Activated CD4-positive, alpha-beta T cell treated with anti-CD3 and anti-CD28 coated beads, Interleukin-2, amount 10 ng/mL, durations not matched to agents 24 days and 14 days (primary cell): Measurements from ENCODE around the gene WSB1. TPM values are rescaled to one million over a fixed set of nuclear protein-coding genes. Genes with fewer than 3 reads are reported as not detected.

Experiments used
- DNase-seq: peaks from one replicate; pipeline ENCODE4 v3.0.0; 2022
- H3K27ac Mint-ChIP-seq: one replicate; pipeline ENCODE4 v1.8.0; 2022; ENCODE audit warnings: mild to moderate bottlenecking, mixed read lengths
- H3K27me3 Mint-ChIP-seq: one replicate; pipeline ENCODE4 v1.8.0; 2022; ENCODE audit warnings: mixed read lengths
- H3K36me3 Mint-ChIP-seq: one replicate; pipeline ENCODE4 v1.8.0; 2022; ENCODE audit warnings: low read depth, mild to moderate bottlenecking, mixed read lengths
- H3K4me1 Mint-ChIP-seq: one replicate; pipeline ENCODE4 v1.8.0; 2021; ENCODE audit warnings: mixed read lengths
- H3K4me3 Mint-ChIP-seq: one replicate; pipeline ENCODE4 v1.8.0; 2022; ENCODE audit warnings: mild to moderate bottlenecking, moderate library complexity, mixed read lengths
- H3K9me3 Mint-ChIP-seq: one replicate; pipeline ENCODE4 v1.8.0; 2021; ENCODE audit warnings: mixed read lengths
- intact Hi-C: fragments of 100-400 bp; cut with micrococcal nuclease; formaldehyde crosslinking; loops from one replicate; pipeline ENCODE4 v1.15.1; 2023
- total RNA-seq: library from RNA; stranded (reverse); gene quantifications from 2 replicates; pipeline ENCODE4 v1.2.3, GENCODE V29; 2022

Gene WSB1
- total RNA-seq, 1 donor from 2014 or later: 135 TPM

DNA sequence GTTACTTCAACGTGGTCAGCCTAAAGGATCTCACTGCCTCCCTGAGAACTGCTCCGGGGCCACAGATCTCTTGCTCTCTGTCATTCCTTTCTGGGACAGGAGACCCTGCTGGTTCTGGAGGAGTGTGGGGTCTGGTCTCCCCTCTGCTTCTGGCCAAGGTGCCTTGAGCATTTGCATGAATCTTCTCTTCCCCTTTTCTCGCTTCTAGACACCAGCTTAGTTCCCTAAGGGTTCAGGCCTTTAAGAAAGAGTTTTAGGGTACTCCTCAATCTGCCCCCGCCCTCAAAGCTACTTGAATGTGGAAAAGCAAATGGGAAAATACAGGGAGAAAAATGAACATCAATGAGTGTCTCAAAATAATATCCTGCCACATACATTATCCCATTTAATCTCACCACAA lies 48.1 kb downstream of the WSB1 start:
- DNase-seq: no peak
- intact Hi-C loops: no loop called here
- no peak overlapping the region for H3K27ac Mint-ChIP-seq
- no peaks in the 10 kb centered on the region for H3K9me3 Mint-ChIP-seq
- no peak overlapping the region for H3K4me3 Mint-ChIP-seq
- H3K4me1 Mint-ChIP-seq: peaks cover 13% of the 10 kb centered on the region
- no peaks in the 10 kb centered on the region for H3K36me3 Mint-ChIP-seq
- peaks cover 3% of the 10 kb centered on the region for H3K27me3 Mint-ChIP-seq

DNA sequence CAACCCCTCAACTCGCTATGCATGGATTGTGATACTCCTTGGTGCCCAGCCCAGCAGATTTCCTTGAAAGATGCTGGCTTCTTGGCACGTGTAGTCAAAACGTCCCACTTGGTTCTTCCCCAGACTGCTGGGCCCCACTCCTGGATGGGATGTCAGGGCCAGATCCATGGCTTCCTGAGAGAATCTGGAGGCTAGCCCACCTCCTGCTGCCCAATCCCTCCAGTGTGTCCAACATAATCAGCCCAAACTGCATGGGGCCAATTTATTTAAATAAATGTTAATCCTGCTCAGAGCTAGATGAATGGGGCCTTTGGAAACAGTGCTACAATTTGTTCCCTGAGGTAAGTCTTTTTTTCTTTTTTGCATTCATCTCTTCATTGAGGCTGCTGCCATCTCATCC lies 49.4 kb downstream of the WSB1 start:
- Mint-ChIP-seq H3K36me3 (no peaks in the 10 kb centered on the region), H3K9me3 (no peaks in the 10 kb centered on the region), H3K4me3 (no peak overlapping the region), H3K27ac (no peak overlapping the region), H3K27me3 (peaks cover 3% of the 10 kb centered on the region), H3K4me1 (peaks cover 15% of the 10 kb centered on the region)
- DNase-seq: no peak
- intact Hi-C loops: no loop called here

DNA sequence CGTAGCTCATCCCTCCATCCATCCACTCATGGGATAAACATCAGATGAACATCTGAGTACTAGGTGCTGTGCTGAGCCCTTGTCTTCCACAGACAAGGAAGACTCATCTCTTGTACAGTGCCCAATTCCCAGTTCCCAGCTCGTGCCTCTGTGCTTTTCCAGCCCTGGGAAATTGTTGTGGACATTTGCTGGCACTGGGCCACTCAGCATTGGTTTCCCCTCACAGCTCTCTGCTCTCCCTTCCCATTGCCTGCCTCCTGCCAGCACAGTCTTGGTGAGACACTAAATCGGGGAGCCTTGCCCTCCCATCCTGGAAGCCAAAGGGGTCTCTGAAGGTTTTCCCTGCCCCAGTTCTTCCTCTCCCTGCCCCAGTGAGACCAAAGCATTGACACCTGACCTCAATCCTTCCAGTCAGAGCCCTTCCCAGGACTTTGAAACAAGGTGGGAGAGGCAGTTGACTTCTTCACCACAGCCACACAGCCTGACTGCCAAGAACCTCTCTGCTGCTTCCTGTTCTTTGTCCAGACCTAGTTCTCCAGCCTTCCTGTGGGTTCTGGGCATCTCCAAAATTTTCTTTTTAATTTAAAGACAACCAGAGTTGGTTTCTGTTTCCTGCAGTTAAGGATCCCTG lies 50.2 kb downstream of the WSB1 start:
- H3K27me3 Mint-ChIP-seq: peaks cover 3% of the 10 kb centered on the region
- no peaks in the 10 kb centered on the region for H3K36me3 Mint-ChIP-seq
- no peaks in the 10 kb centered on the region for H3K9me3 Mint-ChIP-seq
- no peak overlapping the region for H3K4me3 Mint-ChIP-seq
- no peak overlapping the region for H3K27ac Mint-ChIP-seq
- no peak for DNase-seq
- intact Hi-C loops: no loop called here
- peaks cover 20% of the 10 kb centered on the region for H3K4me1 Mint-ChIP-seq

DNA sequence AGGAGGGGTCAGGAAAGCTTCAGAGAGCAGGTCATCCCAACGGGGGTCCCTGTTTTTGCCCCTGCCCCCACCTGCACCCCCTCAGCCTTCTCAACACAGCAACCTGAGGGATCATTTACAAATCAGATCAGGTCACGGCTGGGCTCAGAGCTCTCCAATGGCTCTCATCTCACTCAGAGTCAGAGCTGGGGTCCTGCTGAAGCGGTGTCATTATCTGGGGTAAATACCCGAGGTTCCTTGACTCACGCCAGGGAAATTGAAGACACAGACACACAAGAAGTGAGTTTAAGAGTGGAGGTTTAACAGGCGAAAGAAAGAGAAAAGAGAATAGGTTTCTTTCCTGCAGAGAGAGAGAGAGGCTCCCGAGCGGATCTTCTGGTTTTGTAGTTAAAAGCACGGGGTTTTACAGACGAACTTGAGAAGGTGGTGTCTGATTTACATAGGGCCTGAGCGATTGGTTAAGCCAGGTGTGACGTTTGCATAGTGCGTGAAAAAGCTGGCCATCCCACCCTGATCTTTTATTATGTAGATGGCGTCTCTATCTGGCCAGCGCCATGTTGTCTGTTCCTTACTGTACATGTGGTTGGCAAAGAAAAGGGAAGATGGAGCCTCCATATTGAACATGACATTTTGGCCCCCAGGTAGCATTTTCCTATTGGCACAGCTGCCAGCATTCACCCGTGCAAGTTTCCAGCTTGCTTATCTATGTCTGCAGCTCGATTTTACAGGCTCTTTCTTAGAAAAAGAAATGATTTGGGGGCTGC lies 51.4 kb downstream of the WSB1 start:
- intact Hi-C loops: no loop called here
- Mint-ChIP-seq H3K27me3 (peaks cover 3% of the 10 kb centered on the region), H3K9me3 (no peaks in the 10 kb centered on the region), H3K4me1 (peaks cover 15% of the 10 kb centered on the region), H3K27ac (no peak overlapping the region), H3K36me3 (no peaks in the 10 kb centered on the region), H3K4me3 (no peak overlapping the region)
- no peak for DNase-seq

DNA sequence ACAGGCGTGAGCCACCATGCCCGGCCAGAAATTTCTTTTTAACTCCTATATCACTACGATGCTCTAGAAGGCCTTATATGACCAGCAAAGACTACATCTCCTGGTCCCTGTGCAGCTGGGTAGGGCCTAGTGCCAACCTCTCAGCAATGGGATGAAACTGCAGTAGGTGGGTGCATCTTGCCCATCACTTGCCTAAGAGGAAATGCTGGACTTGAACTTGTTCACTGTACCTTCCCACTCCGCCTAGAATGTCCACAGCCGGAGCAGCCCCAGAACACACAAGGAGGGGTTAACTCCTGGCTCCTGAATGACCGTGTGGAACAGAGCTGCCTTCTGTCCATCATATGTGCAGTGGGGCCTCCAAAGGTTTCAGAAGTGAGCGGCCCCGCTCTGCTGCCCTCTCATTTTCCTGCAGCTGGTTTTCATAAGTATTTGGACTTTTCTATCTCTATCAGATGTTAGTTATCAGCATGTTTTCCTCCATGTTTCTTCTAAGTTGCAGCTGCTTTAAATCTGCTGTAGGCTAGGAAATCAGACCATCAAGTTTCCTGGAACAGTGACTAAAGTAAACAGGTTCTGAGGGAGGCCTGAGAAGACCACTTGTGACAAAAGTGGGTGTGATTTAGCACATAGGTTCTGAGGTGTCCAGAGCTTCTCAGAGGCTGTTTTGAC lies 52.5 kb downstream of the WSB1 start:
- peaks cover 15% of the 10 kb centered on the region for H3K4me1 Mint-ChIP-seq
- H3K36me3 Mint-ChIP-seq: no peaks in the 10 kb centered on the region
- H3K9me3 Mint-ChIP-seq: no peaks in the 10 kb centered on the region
- H3K27me3 Mint-ChIP-seq: peaks cover 3% of the 10 kb centered on the region
- H3K4me3 Mint-ChIP-seq: no peak overlapping the region
- no peak overlapping the region for H3K27ac Mint-ChIP-seq
- DNase-seq: no peak
- intact Hi-C loops: no loop called here

DNA sequence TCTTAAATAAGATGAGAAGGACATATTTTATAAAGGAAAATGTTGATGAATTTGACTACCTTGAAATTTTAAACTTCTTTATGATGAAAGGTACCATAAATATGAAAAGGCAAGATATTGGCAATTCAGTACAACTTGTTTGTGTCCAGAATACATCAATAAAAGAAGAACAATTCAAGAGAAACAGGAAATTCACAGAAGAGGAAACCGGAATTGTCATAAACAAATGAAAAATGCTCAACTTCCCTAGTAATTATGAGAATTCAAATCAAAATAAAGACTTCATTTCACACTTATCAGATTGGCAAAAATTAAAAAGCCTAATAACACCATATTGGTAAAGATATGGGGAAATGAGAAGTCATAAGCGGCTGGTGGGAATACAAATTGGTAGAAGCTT lies 54.3 kb downstream of the WSB1 start:
- Mint-ChIP-seq H3K27ac (peak overlapping the region; percentile 58), H3K27me3 (peaks cover 3% of the 10 kb centered on the region), H3K4me1 (peaks cover 23% of the 10 kb centered on the region), H3K4me3 (peak overlapping the region; percentile 62), H3K36me3 (no peaks in the 10 kb centered on the region), H3K9me3 (no peaks in the 10 kb centered on the region)
- intact Hi-C loops: no loop called here
- no peak for DNase-seq

DNA sequence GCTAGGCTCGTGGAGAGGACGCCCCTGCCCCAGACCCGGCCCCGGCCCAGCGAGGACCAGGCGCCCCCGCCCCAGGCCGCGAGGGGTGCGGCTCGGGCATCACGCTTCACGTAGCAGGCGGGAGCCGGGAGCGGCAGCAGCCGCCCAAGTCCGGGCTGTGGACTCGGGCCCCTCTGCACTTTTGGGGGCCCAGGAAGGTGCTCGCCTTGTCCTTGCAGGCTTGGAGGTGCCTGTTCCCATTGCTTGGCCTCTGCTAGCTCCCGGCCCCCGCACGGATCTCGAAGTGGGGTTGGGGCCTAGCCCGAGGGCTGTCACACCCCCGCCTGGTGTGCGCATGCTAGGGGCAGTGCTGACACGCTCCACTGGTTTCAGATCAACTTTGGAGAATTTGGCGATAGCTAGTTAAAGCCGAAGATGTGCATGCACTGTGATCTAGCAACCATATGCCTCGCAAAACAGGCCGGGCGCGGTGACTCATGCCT lies 55.7 kb downstream of the WSB1 start:
- no peak for DNase-seq
- Mint-ChIP-seq H3K4me3 (no peak overlapping the region), H3K27me3 (no peaks in the 10 kb centered on the region), H3K27ac (no peak overlapping the region), H3K9me3 (no peaks in the 10 kb centered on the region), H3K4me1 (peaks cover 27% of the 10 kb centered on the region), H3K36me3 (no peaks in the 10 kb centered on the region)
- intact Hi-C loops: loop anchor here (1.0 to 5.0 kb wide), 4 partner anchors 16 to 123 kb away; partner anchors contain the start of gene KSR1

DNA sequence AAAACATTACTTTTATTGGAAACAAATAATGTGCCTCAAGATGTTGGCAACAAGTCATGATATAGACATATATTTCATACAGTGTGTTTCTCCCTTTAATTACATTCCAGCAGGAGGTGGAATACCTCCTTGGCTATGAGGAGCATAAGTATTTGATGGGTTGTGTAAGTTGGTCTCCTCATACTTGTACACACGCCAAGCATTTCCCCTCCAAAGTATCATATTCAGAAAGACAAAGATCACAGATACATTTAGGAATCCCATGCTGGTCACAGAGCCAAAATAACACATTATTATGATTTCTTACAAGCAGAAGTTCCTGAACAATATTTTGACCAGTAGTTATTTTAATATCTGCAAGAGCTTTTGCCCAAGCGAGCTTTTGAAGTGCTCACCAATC lies 57.8 kb downstream of the WSB1 start:
- Mint-ChIP-seq H3K27me3 (no peaks in the 10 kb centered on the region), H3K27ac (no peak overlapping the region), H3K4me1 (peaks cover 31% of the 10 kb centered on the region), H3K4me3 (no peak overlapping the region), H3K9me3 (no peaks in the 10 kb centered on the region), H3K36me3 (no peaks in the 10 kb centered on the region)
- intact Hi-C loops: loop anchor here (2.0 to 5.0 kb wide), 4 partner anchors 57 to 121 kb away; partner anchors contain the start of genes KSR1 and WSB1
- no peak for DNase-seq

DNA sequence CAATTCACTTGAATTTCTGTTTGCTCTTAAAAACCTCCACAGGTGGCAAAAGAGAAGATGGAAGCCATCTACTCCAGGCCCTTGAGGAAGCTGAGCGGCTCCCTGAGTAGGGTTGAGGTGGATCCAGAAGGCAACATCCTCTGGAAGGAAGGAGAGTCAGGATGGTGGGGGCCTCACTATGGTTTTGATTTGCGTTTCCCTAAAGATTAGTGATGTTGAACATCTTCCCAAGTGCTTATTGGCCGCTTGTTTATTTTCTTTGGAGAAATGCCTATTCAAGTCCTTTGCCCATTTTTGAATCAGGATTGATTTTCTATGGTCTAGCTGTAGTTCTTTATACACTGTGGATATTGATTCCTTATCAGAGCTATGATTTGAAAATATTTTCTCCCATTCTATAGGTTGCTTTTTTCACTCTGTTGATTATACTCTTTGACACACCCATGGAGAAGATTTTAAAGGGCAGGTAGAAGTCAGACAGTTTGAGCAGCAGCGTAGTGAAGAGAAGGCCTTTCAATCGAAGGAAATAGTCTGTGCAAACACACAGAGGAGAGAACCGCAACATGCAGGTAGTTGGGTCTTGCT lies 58.6 kb downstream of the WSB1 start:
- Mint-ChIP-seq H3K9me3 (no peaks in the 10 kb centered on the region), H3K27me3 (no peaks in the 10 kb centered on the region), H3K4me1 (peaks cover 31% of the 10 kb centered on the region), H3K4me3 (peak overlapping the region; percentile 91), H3K36me3 (no peaks in the 10 kb centered on the region), H3K27ac (peak overlapping the region; percentile 95)
- intact Hi-C loops: loop anchor here (1.0 to 5.0 kb wide), 5 partner anchors 58 to 299 kb away; partner anchors contain the start of genes KSR1 and WSB1
- DNase-seq: no peak

DNA sequence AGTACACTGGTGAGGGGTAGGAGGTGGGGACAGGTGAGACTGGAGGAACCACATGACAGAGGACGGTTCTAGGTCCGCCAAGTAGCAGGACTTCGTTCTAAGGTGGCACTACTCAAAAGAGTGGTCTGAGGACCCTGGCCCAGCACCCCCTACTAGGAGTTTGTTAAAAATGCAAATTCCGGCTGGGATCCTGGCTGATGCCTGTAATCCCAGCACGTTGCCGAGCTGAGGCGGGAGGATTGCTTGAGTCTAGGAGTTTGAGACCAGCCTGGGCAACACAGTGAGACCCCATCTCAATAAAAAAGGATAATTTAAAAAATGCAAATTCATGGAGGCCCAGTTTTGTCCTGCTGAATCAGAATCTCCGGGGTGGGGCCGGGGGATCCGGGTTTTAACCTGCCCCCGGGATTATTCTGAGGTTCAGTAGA lies 59.1 kb downstream of the WSB1 start:
- Mint-ChIP-seq H3K27me3 (no peaks in the 10 kb centered on the region), H3K4me1 (peaks cover 31% of the 10 kb centered on the region), H3K9me3 (no peaks in the 10 kb centered on the region), H3K27ac (peak overlapping the region; percentile 95), H3K36me3 (no peaks in the 10 kb centered on the region), H3K4me3 (peak overlapping the region; percentile 91)
- intact Hi-C loops: loop anchor here (1.0 to 5.0 kb wide), 5 partner anchors 58 to 298 kb away; partner anchors contain the start of genes KSR1 and WSB1
- no peak for DNase-seq

DNA sequence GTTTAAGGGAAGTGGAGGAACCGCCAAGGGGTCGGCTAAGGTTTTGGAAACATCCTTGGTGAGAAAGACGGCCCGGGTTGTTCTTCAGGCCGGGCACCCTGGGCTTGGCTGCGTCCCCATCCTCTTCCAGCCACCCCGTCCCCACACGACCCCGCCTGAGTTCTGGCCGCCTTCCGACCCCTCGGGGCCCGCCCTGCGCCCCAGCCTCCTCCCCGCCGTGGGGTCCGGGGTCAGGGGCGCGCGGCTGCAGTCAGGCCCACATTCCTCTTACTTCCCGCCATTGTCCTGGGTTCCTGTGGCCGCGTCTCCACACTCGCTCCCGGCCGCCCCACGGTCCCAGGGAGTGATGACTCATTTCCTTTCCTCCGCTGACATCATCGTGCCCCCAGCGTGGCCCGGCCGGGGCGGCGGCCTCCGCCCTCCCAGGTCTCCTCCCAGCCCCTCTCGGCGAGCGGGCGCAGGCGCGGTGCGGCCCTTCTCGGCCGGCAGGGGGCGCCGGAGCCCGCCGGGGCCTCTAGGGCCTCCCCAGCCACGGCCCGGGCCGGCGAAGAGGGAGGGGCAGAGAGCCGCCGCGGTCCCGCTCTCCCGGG lies 59.6 kb downstream of the WSB1 start:
- H3K27me3 Mint-ChIP-seq: no peaks in the 10 kb centered on the region
- no peaks in the 10 kb centered on the region for H3K36me3 Mint-ChIP-seq
- peak; percentile 96 for DNase-seq

DNA sequence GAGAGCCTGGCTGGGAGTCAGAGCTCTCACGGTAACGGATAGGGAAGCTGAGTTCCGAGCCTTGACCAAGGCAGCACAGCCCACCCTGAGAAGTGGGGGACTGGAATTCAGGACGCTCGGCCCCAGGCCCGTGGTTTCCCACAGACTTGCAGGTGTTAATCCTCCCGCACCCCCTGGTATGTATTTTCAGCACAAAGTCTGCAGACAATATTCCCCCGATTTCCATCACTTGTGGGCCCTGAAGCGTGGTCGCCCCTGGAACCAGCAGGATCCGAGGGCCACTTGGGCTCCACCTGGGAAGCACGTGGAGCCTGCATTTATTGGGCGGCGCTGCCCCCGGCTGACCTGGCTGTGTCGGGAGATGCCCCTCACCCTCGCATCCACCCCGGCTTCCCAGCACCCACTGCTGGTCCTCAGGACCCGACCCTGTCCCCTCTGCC lies 60.2 kb downstream of the WSB1 start:
- intact Hi-C loops: loop anchor here (1.0 to 5.0 kb wide), 4 partner anchors 103 to 247 kb away; partner anchors contain the start of gene KSR1
- Mint-ChIP-seq H3K27ac (peak overlapping the region; percentile 81), H3K4me1 (peaks cover 24% of the 10 kb centered on the region), H3K36me3 (no peaks in the 10 kb centered on the region), H3K4me3 (peak overlapping the region; percentile 91), H3K9me3 (no peaks in the 10 kb centered on the region), H3K27me3 (no peaks in the 10 kb centered on the region)
- DNase-seq: no peak

More for the DNA sequence above, 59.6 kb downstream of the WSB1 start:
- Mint-ChIP-seq H3K9me3 (no peaks in the 10 kb centered on the region), H3K27ac (peak overlapping the region; percentile 95), H3K4me3 (peak overlapping the region; percentile 91), H3K4me1 (peaks cover 26% of the 10 kb centered on the region)
- intact Hi-C loops: loop anchor here (1.0 to 5.0 kb wide), 6 partner anchors 59 to 298 kb away; partner anchors contain the start of genes KSR1 and WSB1

DNA sequence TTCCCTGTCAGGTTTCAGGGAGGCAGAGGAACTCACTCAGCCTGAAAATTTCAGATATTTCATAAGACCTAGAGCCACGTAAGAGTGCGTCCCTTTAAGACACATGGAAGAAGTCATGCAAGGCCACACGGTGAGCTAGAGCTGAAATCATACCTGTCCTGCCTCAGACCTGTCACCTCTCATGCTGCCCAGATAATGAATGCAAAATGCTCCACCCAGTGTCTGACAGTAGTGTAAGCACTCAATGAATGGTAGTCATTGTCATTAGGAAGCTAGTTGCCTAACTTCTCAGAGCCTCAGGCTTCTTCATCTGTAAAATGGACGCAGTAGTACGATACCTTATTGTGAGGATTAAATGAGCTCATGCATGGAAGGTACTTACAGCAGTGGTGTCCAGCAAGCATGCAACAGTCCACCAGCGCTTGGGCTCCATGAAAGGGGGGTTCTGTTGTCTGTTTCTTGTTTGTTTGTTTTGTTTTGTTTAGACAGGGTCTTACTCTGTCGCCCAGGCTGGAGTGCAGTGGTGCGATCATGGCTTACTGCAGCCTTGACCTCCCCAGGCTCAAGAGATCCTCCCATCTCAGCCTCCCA lies 60.7 kb downstream of the WSB1 start:
- Mint-ChIP-seq H3K36me3 (no peaks in the 10 kb centered on the region), H3K9me3 (no peaks in the 10 kb centered on the region), H3K4me3 (peak overlapping the region; percentile 91), H3K27me3 (no peaks in the 10 kb centered on the region), H3K27ac (peak overlapping the region; percentile 81), H3K4me1 (peaks cover 24% of the 10 kb centered on the region)
- DNase-seq: peak; percentile 68
- intact Hi-C loops: loop anchor here (1.0 to 5.0 kb wide), 4 partner anchors 103 to 247 kb away; partner anchors contain the start of gene KSR1
